Renal cortical epithelial cell (primary cell): ENCODE measurements around the gene ATL3. TPM values are rescaled to one million over a fixed set of nuclear protein-coding genes. Genes with fewer than 3 reads are reported as not detected.
"Not testable (repeated sequence)": the region's sequence is repeated elsewhere in the genome, so short reads cannot be mapped to it uniquely, and the experiment has no call there.

Experiments
- DNase-seq: peaks from one replicate; pipeline ENCODE4 v3.0.0-alpha.2; 2011; ENCODE audit warnings: low read depth
- total RNA-seq: library from RNA; depleted of rRNA; stranded (reverse); fragments of >200 nt; gene quantifications from 2 replicates; pipeline ENCODE4 v1.2.3, GENCODE V29; 2014

The ATL3 gene
- total RNA-seq, 1 donor from 2014 or later: 101 TPM

DNA sequence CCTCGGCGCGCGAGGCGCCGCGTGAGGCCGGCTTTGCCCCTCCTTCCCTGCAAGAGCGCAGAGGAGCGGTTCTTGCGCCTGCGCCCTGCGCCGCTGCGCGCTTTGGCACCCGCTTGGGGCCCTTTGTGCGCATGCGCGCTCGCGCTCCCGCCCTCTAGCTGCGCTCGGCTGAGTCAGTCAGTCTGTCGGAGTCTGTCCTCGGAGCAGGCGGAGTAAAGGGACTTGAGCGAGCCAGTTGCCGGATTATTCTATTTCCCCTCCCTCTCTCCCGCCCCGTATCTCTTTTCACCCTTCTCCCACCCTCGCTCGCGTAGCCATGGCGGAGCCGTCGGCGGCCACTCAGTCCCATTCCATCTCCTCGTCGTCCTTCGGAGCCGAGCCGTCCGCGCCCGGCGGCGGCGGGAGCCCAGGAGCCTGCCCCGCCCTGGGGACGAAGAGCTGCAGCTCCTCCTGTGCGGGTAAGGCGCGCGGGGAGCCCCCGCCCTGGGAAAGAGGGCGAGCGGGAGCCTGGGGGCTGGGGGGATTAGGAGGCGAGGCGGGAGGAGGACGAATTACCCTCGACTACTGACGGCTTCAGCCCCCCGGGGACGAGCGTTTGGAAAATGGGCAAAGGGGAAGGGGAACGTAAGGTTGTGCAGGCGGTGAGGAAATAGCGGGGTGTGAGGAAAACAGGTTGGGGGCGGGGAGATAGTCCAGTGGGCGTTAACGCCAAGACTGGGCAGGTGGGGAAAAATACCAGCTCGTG, 10.3 kb upstream of the ATL3 start, which contains the start of gene RTN3:
Gene RTN3 (plus strand): TSS at position 180 of the 745 bp plus-strand sequence. CDS start 137 bp downstream, at position 317.
- peak; percentile 94 for DNase-seq

DNA sequence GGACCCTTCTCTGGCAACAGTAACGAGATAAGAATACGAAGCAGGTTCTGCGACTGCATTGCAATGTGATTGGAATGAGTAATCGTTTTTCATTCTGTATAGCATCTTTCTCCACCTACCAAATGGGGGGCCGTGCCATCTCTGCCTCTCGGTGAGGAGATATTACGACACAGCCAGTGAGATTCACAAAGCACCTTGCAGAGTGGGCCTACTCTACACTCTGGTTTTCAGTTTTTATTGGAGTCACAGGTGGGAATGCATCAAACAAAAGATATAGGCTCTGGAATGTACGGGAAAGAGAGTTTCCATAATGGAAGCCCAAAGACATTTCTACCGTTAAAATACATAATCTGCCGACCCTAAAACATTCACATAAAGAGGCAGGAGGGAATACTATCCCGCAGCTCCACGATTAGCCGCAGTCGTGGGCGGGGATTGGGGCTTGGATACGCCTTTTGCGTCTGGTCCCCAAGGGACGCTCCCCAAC, 9.7 kb upstream of the ATL3 start:
- DNase-seq: no peak

DNA sequence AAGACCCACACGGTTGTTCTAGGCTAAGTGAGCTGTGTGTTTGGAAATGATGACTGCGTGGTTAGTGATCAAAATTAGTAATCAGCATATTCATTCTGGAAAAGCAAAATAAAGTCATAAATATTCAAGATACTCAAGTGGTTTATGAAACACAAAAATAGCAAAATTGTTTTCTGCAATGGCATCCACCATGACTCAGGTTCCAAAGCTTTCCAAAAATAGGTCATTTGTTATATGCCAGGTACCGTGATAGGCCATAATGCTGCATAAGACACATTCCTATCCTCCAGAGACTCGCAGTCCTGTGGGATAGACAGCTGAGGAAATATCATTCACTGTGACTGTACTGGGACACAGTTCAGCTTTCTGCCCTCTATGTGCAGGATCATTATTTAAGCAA, 2.4 kb upstream of the ATL3 start:
- no peak for DNase-seq

DNA sequence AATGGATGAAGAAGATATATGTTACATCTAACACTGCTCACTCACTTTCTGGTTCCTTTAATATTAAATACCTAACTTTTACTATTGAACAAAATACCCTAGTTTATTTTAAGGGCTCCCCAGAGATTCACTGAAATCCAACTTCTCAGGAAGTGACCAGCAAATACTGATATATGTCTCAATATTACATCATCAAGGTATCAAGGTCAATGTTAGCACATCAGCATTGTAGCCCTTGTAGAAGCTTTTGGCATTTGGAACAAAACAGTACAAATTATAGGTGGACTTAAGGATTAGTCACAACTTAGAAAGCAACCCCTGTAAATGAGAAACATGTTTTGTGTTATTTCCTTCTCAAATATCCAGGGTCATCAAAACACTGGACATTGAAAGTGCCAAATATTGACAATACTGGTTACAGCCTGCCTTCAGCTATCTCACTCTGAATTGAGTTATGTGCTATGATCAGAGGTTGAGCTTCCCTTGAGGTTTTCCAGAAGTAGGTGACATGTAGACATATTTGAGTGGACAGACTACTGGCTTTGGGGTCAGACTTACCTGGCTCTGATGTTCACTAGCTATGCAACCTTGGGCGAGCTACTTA, 1.9 kb upstream of the ATL3 start:
- DNase-seq: no peak

DNA sequence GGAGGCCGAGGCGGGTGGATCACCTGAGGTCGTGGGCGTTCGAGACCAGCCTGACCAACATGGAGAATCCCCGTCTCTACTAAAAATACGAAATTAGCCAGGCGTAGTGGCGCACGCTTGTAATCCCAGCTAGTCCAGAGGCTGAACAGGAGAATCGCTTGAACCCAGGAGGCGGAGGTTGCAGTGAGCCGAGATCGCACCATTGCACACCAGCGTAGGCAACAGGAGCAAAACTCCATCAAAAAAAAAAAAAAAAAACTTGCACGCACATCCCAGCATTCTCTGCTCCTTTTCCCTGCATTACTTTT, 934 bp upstream of the ATL3 start:
- DNase-seq: no peak

DNA sequence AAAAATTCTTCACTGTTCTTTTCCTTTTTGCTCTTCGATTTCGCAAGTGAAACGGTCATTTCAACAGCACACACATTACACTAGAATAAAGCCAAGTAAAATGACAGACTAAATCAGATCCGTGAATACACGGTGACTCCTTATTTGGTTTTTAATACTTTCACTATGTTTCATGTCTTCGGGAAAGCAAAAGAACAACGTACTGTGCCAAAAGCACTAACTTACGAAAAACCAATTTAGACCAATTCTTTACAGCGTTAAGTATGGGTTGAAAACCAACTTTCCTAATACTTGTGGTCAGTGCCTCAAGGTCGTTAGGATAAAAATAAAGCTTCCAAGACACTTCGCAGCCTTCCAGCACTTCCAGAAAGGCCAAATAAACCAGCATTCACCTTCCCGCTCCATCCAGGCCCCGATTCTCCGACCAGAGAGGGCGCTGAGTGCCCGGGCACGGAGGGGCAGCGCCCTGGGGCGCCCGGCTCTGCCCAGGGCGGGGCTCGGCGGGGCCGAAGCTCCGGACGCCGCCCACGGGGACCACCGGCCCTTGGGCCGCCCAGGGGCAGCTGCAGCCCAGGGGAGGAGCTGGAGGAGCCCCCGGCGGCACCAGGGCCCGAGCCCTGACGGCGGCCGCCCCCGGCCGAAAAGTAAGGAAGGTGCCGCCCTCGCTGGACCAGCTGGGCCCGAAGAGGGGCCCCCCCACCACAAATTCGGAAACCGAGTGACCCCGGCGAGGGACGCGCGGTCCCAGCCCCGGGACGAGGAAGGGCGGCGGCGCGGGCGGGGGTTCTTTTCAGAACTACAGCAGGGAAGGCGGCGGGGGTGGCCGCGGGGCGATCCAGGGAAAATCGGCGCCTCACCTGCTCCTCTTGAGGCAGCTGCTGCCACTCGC, 499 bp downstream of the ATL3 start:
- peak; percentile 32 for DNase-seq

DNA sequence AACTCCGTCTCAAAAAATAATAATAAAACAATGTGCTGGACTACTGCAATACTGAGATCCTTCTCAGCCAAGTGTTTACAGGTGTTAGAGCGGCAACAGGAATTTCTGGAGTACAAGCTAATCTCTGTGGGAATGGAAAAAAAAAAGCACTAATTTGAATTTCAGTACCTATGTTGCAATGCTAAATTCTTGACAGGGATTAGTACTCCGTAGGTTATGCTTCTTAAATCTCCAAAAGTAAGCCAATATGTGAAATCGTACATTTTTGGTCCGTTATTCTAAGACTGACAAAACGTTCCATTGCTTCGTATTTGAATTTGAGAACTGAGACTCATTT, 1.1 kb downstream of the ATL3 start:
- peak; percentile 42 for DNase-seq

DNA sequence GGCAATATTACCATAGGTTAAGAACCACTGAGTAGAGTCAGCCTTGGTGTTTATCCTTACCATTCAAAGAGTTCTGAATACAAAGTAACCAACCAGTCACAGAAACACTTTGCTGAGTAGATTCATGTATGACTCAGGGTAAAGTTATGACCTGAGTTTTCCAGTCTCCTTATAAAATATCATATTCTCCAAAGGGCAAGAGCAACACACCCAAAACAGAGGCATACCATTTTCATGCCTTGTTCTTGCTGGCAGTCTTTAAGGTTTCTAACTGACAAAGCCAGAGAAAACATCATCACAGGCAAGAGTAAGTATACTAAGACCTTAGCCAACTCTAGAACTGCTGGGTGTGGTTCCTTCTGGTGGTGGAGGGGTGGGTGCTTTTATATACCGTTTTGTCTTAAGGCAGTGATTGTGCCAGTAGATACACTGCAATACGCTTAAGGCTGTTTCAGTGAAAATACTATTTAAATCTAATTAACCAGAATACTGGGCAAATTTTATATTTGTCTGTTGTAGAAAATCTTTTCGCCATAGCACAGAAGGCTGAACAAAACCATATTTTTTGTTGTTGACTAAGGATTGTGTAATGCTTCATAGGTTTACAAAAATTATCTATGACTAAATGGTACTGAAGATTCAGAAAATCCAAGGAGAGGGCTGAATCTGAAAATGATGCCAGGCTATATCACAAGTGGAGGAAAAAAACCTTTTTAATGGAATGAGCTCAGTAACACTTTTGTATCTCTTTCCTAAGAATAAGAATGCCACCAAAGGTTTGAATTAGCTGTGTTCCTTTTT, 3.0 kb downstream of the ATL3 start:
- peak; percentile 89 for DNase-seq

DNA sequence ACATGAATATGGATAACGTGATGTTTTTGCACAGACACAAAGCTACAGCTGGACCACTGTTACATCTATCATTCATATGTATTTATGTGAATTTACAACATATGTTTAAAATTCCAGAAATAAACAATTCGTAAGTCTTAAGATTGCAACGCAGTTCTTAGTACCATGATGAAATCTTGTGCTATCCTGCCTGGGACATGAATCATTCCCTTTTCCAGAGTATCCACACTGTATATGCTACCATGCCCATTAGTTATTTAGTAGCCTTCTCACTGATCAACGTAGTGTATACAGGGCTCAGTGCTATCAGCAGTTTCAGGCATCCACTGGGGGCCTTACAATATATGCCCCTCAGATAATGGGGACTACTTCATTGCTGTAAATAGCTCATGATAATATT, 4.3 kb downstream of the ATL3 start:
- no peak for DNase-seq

DNA sequence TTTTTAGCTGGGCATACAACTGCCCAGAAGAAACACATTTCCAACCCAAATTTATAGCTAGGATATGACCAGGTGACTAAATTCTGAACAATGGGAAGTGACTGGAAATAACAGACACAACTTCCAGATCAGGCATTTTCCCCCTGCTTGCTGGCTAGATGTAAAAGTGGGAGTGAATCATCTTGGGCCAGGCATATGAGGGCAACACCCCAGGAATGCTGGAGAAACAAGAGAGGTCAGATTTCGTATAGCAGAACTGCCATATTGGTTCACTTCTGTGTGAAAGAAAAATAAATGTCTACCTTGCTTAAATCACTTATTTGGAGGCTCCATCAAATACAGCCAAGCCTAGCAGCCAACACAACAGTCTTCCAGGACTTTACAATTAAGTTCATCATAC, 7.4 kb downstream of the ATL3 start:
- DNase-seq: peak; percentile 66

DNA sequence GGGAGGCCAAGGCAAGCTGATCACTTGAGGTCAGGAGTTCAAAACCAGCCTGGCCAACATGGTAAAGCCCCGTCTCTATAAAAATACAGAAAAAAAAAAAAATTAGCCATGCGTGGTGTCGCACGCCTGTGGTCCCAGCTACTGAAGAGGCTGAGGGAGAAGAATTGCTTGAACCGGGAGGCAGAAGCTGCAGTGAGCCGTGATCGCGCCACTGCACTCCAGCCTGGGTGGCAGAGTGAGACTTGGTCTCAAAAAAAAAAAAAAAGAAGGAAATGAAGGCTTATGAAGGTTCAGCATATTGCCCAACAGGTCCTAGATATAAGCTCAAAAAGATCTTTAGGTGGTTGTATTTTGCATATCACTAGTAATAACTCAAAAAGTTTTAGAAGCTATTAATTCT, 10.2 kb downstream of the ATL3 start:
- DNase-seq: no peak

DNA sequence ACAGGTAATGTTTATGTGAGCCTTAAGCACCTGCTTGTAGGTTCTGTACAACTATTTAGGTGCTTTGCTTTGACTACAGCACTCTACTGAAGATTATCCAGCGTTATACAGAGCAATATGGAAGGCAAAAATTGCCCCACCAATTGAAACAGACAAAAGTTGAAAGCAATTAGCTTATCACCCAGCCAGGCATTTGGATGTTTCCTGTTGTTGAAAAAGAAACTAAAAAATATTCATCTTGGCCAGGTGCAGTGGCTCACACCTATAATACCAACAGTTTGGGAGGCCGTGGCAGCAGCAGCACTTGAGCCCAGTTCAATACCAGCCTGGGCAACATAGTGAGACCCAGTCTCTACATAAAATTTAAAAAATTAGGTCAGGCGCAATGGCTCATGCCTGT, 18.5 kb downstream of the ATL3 start:
- DNase-seq: no peak

DNA sequence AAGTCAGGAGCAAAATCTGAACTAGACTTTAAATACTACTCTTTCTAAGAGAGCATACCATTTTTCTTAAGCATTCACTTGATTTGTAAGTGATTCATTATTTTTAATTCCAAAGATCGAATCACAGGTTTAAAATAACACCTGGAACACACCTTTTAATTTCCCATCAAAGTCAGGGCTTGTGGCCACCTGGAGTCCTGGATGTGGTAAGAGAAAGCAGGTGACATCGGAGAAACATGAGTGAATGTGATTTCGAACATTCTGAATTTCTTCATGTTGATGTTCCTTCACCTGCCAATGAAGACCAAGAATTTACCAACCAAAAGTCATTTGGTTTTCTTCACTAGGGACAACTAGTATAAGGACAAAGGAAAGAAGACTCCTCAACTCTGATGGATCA, 28.0 kb downstream of the ATL3 start:
- DNase-seq: no peak

DNA sequence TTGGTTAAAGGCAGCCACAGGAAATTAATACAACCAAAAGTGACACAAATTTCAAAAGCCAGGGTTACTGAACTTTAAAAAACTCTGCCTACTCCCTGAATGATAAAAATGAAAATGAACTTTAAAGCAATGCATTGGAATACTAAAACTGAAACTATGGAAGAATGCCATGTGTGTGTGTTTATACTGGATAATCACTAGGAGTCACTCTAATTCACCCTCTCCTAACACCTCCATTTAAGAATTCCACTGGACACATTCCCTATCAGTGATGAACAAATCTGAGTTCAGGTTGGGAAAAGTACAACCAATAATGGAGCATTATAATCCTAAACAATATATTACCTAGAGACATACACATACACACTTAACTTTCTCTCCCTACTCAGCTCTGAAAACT, 29.4 kb downstream of the ATL3 start:
- DNase-seq: peak; percentile 32

DNA sequence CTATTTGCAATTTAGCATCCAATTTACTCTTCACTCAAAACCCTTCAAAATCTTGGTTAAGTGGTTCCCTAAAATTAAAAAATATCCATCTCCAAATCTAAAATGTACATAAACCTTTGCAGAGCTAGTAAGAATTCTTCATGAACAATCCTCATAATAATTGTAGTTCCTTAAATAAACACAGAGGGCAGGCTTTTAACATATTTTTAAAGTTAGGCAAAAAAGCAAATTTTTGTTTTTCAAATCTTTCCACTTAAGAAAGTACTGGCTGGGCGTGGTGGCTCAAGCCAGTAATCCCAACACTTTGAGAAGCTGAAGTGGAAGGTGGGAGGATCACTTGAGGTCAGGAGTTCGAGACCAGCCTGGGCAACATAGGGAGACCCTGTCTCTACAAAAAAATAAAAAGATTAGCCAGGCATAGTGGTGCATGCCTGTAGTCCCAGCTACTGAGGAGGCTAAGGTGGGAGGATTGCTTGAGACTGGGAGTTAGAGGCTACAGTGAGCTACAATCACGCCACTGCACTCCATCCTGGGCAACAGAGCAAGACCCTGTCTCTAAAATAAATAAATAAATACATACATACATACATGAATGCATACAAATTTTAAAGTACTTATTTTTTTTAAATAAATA, 31.9 kb downstream of the ATL3 start:
- DNase-seq: peak; percentile 31

DNA sequence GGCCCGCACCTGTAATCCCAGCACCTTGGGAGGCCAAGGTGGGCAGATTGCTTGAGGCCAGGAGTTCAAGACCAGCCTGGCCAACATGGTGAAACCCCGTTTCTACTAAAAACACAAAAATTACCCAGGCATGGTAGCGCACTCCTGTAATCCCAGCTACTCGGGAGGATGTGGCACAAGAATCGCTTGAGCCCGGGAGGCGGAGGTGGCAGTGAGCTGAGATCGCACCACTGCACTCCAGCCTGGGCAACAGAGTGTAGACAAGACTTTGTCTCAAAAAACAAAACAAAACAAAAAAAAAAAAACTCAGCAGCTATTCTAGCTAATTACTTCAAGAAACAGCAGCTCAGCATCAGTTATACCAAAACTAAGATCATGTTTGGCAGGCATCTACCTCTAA, 32.7 kb downstream of the ATL3 start:
- DNase-seq: not testable (repeated sequence)

DNA sequence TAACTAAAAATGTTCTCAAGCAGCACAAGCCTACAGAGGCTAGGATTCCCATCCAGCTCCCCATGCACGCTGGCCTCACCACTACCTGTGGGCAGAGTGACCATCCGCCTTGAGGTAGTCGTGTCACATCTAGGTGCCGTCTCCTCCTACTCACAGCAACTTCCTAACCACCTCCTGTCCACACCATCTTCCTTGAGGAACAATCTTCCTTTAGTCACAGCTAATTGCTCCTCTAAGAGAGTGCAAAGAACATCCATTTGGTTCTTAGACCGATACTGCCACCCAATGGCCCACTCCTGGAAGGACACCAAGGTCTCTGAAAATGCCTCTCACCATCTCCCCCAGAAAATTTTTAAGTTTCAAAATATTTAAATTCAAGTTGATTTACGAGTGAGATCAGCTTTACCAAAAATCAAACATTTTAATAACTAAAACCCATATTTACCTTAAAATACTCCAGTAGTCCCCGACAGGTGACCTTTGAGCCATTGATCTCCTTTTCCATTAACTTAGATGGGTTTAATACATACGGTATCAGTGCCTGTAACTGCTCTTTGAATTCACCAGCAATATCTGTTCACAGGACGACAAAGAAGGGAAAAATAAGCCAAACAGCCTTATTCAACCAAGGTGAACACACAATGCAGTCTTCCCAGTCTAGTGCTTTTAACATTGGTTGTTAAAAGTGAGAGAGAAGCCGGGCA, 35.3 kb downstream of the ATL3 start:
- DNase-seq: peak; percentile 70

DNA sequence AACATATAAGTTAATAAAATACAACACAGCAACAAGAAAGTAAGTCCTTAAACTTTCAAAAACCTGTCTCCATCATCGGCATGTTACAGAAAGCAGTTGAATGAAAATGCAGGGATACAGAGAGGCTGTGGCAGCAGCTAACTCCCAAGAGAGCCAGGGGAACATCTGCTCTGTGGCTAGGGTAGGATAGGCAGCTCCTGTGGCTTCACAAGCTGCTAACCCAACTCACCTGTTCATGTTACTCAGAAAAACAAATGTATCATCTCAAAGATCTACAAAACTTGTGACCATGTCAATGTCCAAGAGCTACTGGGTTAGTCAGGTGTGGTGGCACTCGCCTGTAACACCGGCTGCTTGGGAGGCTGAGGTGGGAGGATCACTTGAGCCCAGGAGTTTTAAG, 41.8 kb downstream of the ATL3 start:
- DNase-seq: no peak

DNA sequence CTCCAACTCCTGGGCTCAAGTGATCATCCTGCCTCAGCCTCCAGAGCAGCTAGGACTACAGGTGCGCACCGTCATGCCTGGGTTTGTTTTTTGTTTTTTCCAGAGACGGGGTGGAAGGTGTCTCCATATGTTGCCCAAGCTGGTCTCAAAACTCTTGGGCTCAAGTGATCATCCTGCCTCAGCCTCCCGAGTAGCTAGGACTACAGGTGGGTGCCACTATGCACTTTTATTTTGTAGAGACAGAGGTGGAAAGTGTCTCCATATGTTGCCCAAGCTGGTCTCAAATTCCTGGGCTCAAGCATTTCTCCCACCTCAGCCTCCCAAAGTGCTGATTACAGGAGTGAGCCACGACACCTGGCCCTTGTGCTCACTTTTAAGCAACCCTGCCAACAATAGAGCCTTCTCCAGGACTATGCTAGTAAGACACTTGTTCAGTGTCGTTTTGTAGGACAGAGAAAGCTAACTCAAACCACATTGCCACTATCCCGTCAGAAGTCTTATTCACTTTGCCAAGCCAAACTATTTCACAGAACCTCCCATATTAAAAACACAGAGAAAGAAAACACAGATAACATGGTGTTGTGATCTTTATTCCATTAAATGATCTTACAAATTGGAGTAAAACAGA, 47.5 kb downstream of the ATL3 start:
- DNase-seq: no peak

DNA sequence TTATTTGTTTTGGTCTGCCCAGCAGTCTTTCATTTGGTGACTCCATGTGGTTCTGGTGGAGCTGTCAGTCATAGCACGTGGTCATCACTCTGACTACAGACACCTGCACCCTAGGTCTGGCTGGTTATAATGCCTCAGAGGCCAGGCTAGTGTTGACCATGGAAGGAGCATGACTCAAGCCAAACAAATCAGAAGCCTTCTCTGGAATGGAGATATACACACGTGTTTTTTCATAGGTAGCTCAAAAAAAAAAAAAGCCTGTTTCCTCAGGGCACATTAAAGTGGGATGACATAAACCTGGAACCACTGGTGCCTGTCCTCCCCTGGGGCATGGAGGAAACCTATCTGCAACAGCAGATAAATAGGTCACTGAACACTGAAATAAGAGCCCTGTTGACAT, 48.9 kb downstream of the ATL3 start:
- peak; percentile 86 for DNase-seq
